Measurements from ENCODE around the gene MBD6. TPM values are rescaled to one million over a fixed set of nuclear protein-coding genes. Genes with fewer than 3 reads are reported as not detected.
A peak's percentile ranks its signal among the peaks of the same experiment; 100 is the strongest.

Gene MBD6
- total RNA-seq, 6 donors from 2014 or later = 25.1 to 184 (median 94.7) TPM

GRCh38 chr12:57483466-57483865, 39.2 kb upstream of the MBD6 start:
- peaks cover 6 to 15% (median 9%) of the 10 kb centered on the region in 4 donors for H3K4me1 ChIP-seq
- H3K27ac ChIP-seq = no peak overlapping the region
- no peak for TF ChIP-seq POLR2A (IDR thresholded peaks at IDR 0.05)
- no peak for TF ChIP-seq POLR2AphosphoS5 (IDR thresholded peaks at IDR 0.05)
- TF ChIP-seq EP300 (IDR thresholded peaks at IDR 0.05) = no peak
- TF ChIP-seq CTCF (IDR thresholded peaks at IDR 0.05) = no peak
- H3K9me3 ChIP-seq = no peaks in the 10 kb centered on the region
- no peak overlapping the region for H3K4me3 ChIP-seq
- 59 to 67% methylated on average over 5 of the region's 5 CpGs for WGBS, 2 donors
- no peak for DNase-seq
- ATAC-seq (ENCODE audit: low FRiP score in 2 of 2) = no peak
- H3K27me3 ChIP-seq = no peaks in the 10 kb centered on the region
- H3K36me3 ChIP-seq = no peaks in the 10 kb centered on the region

- H3K27me3 ChIP-seq = no peaks in the 10 kb centered on the region
- peaks cover 12 to 20% (median 15%) of the 10 kb centered on the region in 4 donors for H3K4me1 ChIP-seq
- ATAC-seq (ENCODE audit: low FRiP score in 2 of 2) (no peak), DNase-seq (no peak)
- H3K36me3 ChIP-seq = peaks cover 6 to 18% (median 10%) of the 10 kb centered on the region in 4 donors
- H3K4me3 ChIP-seq = no peak overlapping the region
- TF ChIP-seq POLR2AphosphoS5 (IDR thresholded peaks at IDR 0.05) = no peak
- TF ChIP-seq POLR2A (IDR thresholded peaks at IDR 0.05) = no peak
- no peak for TF ChIP-seq CTCF (IDR thresholded peaks at IDR 0.05)
- TF ChIP-seq EP300 (IDR thresholded peaks at IDR 0.05) = no peak
- no peak overlapping the region for H3K27ac ChIP-seq
- H3K9me3 ChIP-seq = no peaks in the 10 kb centered on the region
Observed at GRCh38 chr12:57485695-57486094, 36.9 kb upstream of the MBD6 start.

- Histone ChIP-seq H3K27ac (peak overlapping the region in 2 of 4 donors; percentile 86 to 88), H3K4me3 (peak overlapping the region in 3 of 4 donors; percentile 73 to 86 (median 84)), H3K9me3 (no peaks in the 10 kb centered on the region), H3K4me1 (peaks cover 12 to 20% (median 15%) of the 10 kb centered on the region in 4 donors), H3K36me3 (peaks cover 15 to 31% (median 24%) of the 10 kb centered on the region in 4 donors), H3K27me3 (no peaks in the 10 kb centered on the region)
- WGBS, 2 donors = 91 to 94% methylated on average over 27 of the region's 27 CpGs
- TF ChIP-seq POLR2A (IDR thresholded peaks at IDR 0.05) (no peak), POLR2AphosphoS5 (IDR thresholded peaks at IDR 0.05) (no peak), EP300 (IDR thresholded peaks at IDR 0.05) (no peak), CTCF (IDR thresholded peaks at IDR 0.05) (no peak)
- no peak for ATAC-seq (ENCODE audit: low FRiP score in 2 of 2)
- no peak for DNase-seq
Observed at GRCh38 chr12:57487055-57487596, 35.5 kb upstream of the MBD6 start.

- TF ChIP-seq POLR2A (IDR thresholded peaks at IDR 0.05) = peak in 2 of 4 donors; percentile 46 to 74
- peak in 1 of 4 donors; percentile 44 for TF ChIP-seq EP300 (IDR thresholded peaks at IDR 0.05)
- TF ChIP-seq CTCF (IDR thresholded peaks at IDR 0.05) = peak in 2 of 6 experiments; percentile 25 to 27
- TF ChIP-seq POLR2AphosphoS5 (IDR thresholded peaks at IDR 0.05) = peak; percentile 90 to 92
- H3K27ac ChIP-seq = peak within 1 kb of the TSS; percentile 77 to 88 (median 84)
- peaks cover 15 to 37% (median 29%) of the 10 kb centered on the region in 4 donors for H3K36me3 ChIP-seq
- ATAC-seq (ENCODE audit: low FRiP score in 2 of 2) (peak; percentile 97 to 99), DNase-seq (peak; percentile 93 to 98)
- WGBS, 2 donors = 12 to 16% methylated on average over 31 to 47 of the region's 47 CpGs
- no peaks in the 10 kb centered on the region for H3K9me3 ChIP-seq
- no peaks in the 10 kb centered on the region for H3K27me3 ChIP-seq
- peaks cover 12 to 20% (median 15%) of the 10 kb centered on the region in 4 donors for H3K4me1 ChIP-seq
- peak within 1 kb of the TSS; percentile 60 to 86 (median 78) for H3K4me3 ChIP-seq
Observed at GRCh38 chr12:57487597-57488401, 34.8 kb upstream of the MBD6 start, which contains the start of gene MARS1. TSS of gene MARS1 (plus strand) at chr12:57488068. CDS start at chr12:57488091, 23 bp downstream.

Data from upper lobe of left lung (tissue), 6 donors.